ENCODE data around the gene TMC1.

TMC1 gene

DNA sequence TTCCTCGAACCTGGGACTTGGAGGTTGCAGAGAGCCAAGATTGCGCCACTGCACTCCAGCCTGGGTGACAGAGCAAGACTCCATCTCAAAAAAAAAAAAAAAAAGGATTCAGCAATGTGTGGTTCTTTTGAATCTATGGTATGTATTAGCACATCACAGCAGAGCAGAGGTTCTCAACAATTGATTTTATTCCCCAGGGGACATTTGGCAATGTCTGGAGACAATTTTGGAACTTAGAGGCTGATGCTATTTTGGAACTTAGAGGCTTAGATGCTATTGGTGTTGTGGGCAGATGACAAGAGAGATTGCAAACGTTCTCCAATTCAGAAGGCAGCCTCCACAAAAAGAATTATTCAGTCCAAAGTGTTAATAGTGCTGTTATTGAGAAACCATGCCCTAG is 115.2 kb downstream of the TMC1 start:
- no peak for DNase-seq (ENCODE audit: insufficient read length, low spot score)
- FAIRE-seq = no peak
- TF ChIP-seq, protein P1, sequence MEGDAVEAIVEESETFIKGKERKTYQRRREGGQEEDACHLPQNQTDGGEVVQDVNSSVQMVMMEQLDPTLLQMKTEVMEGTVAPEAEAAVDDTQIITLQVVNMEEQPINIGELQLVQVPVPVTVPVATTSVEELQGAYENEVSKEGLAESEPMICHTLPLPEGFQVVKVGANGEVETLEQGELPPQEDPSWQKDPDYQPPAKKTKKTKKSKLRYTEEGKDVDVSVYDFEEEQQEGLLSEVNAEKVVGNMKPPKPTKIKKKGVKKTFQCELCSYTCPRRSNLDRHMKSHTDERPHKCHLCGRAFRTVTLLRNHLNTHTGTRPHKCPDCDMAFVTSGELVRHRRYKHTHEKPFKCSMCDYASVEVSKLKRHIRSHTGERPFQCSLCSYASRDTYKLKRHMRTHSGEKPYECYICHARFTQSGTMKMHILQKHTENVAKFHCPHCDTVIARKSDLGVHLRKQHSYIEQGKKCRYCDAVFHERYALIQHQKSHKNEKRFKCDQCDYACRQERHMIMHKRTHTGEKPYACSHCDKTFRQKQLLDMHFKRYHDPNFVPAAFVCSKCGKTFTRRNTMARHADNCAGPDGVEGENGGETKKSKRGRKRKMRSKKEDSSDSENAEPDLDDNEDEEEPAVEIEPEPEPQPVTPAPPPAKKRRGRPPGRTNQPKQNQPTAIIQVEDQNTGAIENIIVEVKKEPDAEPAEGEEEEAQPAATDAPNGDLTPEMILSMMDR (IDR thresholded peaks at IDR 0.05; ENCODE audit: insufficient read depth, missing control alignments) = no peak

DNA sequence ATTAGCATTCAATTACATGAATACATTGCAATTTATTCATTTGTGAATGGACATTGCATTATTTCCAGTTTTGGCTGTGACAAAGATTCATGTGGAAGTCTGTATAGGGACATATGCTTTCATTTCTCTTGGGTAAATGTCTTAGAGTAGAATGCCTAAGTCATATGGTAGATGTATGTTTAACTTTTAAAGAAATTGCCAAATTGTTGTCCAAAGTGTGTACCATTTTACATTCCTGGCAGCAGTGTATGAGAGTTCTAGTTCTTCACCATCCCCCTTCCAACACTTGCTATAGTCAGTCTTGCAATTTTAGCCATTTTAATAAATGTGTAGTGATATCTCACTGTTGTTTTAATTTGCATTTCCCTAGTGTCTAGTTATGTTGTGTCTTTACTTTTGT is 122.2 kb downstream of the TMC1 start:
- DNase-seq (ENCODE audit: insufficient read length, low spot score) = no peak
- TF ChIP-seq, protein P1 (IDR thresholded peaks at IDR 0.05; ENCODE audit: insufficient read depth, missing control alignments) = no peak
- FAIRE-seq = no peak

DNA sequence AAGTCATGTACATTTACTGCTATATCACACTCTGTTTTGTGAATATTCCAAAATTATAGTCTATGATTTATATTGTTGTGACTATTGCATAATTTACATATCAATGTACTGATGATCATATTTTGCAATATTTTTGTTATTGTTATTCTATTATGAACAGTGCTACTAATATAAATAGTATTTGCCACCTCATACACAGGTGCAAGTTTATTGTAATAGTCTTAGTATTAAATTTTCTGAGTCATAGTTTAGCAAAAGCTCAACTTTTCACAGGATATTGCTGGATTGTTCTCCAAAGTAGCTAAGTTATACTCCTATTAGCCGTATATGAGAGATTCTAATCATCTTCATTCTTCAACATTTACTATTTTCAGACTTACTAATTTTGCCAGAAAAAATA is 124.7 kb downstream of the TMC1 start:
- no peak for FAIRE-seq
- DNase-seq (ENCODE audit: insufficient read length, low spot score) = no peak
- TF ChIP-seq, protein P1 (IDR thresholded peaks at IDR 0.05; ENCODE audit: insufficient read depth, missing control alignments) = no peak

DNA sequence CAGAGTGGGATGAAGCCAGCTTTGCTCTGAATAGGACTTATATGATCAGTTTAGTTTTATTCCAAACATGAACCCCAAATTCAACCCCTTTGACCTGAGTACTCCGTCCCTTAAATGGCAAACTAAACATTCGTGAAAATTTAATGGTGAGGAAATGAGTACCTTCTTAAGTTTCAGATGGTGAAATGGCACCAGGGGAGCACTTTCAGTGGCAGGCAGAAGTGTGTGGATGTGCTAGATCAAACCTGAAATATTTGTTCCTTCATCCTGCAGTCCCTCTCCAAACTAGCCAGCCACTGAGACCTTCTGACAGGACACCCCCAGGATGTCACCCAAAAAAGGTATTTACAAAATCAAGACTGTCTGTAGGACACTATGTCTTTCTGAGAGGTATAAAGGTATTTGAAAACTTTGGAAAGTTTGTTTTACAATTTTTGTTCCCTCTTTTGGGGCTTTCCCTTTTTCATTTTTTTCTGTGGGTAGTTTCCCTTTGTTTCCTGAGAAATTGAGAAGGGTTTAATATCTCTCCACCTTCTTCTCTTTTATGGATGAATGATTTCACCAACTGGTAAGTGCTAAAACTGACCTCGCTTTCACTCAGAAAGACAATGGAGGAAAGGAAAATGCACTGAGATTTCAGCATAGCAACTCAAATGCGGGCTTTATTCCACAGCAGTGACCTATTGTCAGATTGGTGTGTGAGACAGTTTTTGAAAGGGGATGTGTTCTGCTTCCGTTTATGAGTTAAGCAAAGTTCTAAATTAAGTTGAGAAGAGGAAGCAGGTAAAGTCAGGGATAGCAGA is 127.1 kb downstream of the TMC1 start:
- FAIRE-seq (no peak), DNase-seq (ENCODE audit: insufficient read length, low spot score) (no peak)
- TF ChIP-seq, protein P1 (IDR thresholded peaks at IDR 0.05; ENCODE audit: insufficient read depth, missing control alignments) = no peak

DNA sequence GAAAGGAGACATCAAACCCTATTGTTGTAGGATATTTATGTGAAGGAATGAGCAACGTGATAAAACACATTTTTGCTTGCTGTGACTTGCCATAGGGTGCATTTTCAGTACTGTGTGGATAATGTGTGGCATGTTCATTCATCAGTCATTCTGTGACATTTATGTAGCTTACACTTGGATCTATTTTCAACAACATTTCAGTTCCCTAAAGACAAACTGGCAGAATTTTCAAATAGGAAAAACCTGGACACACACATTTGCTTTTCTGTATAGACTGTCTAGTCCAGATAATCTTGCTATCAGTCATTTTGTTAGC is 127.7 kb downstream of the TMC1 start:
- TF ChIP-seq, protein P1 (IDR thresholded peaks at IDR 0.05; ENCODE audit: insufficient read depth, missing control alignments) = no peak
- FAIRE-seq (no peak), DNase-seq (ENCODE audit: insufficient read length, low spot score) (no peak)

DNA sequence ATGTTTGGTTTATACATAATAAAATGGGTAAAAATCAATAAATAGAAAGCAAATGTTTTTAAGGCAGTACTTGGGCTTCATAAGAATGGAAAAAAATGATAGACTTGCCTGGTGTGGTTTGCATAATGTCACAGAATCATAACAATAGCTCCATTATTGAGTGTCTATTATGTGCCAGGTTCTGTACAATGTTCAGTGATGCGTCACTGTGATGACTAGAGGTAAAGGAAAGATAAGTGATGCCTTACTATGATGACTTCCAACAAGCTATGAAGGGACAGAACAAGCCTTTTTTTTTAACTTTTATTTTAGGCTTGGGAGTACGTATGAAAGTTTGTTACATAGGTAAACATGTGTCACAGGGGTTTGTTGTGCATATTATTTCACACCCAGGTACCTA is 128.8 kb downstream of the TMC1 start:
- DNase-seq (ENCODE audit: insufficient read length, low spot score) (no peak), FAIRE-seq (no peak)
- TF ChIP-seq, protein P1 (IDR thresholded peaks at IDR 0.05; ENCODE audit: insufficient read depth, missing control alignments) = no peak

DNA sequence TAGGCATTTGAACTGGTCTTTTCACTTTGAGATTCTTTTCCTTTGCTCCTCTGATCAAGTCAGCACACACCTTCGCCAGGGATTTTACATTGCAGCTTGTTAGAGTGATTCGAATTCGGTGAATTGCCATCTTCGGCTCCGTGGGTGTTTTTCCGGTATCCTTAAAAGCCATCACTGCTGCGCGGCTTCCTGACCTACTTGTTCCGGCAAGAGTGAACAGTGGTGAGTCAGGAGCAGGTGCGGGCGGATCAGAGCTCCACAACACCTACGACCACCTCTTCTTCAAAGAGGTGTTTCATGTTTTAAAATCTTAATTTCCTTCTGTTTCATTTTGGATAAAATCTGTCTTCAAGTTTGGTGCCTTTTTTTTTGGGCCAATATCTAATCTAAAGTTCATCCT is 134.6 kb downstream of the TMC1 start:
- FAIRE-seq = no peak

More for the DNA sequence above, 134.6 kb downstream of the TMC1 start:
- TF ChIP-seq, protein P1 (IDR thresholded peaks at IDR 0.05; ENCODE audit: insufficient read depth, missing control alignments) = no peak
- no peak for DNase-seq (ENCODE audit: insufficient read length, low spot score)

All from D721Med (cell line).